Mammary epithelial cell (primary cell): Measurements from ENCODE around the gene TXNDC16.

Experiments
- CTCF ChIP-seq, 2 donors: IDR thresholded peaks in 1 of 2; conservative IDR thresholded peaks in 1 of 2; 2 replicates each; pipeline ENCODE4 v1.5.1; 2011 to 2012; ENCODE audit warnings: inconsistent platforms in 2 of 2, low read length in 2 of 2, mild to moderate bottlenecking in 2 of 2, control low read depth in 1 of 2, low read depth in 1 of 2; ENCODE audit not compliant: insufficient read depth in 1 of 2; ENCODE audit errors: extremely low read depth in 1 of 2
- EZH2 ChIP-seq: IDR thresholded peaks from 2 replicates; pipeline ENCODE4 v1.6.1; 2012; ENCODE audit warnings: low read length, inconsistent platforms, borderline replicate concordance

GRCh38 chr14:52550661-52551060, 1.6 kb downstream of the TXNDC16 start:
- TF ChIP-seq CTCF (conservative IDR thresholded peaks at IDR 0.05 in 1 of 2, IDR thresholded peaks at IDR 0.05 in 1 of 2; ENCODE audit: extremely low read depth in 1 of 2, insufficient read depth in 1 of 2, low read depth in 1 of 2, low read length in 2 of 2) = no peak
- TF ChIP-seq EZH2 = no peak
